GM10248 (cell line): ENCODE data around the gene DAZL.

ENCODE experiments used
- CTCF ChIA-PET: fragments of 300-600 bp; sonication (Branson Sonifier 250); formaldehyde crosslinking; extraction: SDS; loops from one replicate; lab custom pipeline; 2021; ENCODE audit warnings: antibody characterized with exemption; lab: Yijun Ruan, JAX
- POLR2A ChIA-PET: fragments of 350-650 bp; sonication (Branson Sonifier 250); formaldehyde crosslinking; extraction: SDS; loops from one replicate; lab custom pipeline; 2020; ENCODE audit warnings: antibody characterized with exemption; lab: Yijun Ruan, JAX
- DNase-seq: peaks from one replicate; pipeline ENCODE4 v3.0.0; 2012; ENCODE audit errors: extremely low spot score
- CTCF ChIP-seq: IDR thresholded peaks from 2 replicates; pipeline ENCODE4 v1.5.1; 2012; ENCODE audit warnings: mild to moderate bottlenecking, low read depth; ENCODE audit errors: extremely low read depth, missing control alignments, control extremely low read depth

Gene DAZL

GRCh38 chr3:16545413-16546185, 59.6 kb downstream of the DAZL start:
- no peak for DNase-seq
- POLR2A ChIA-PET = no interaction called here
- TF ChIP-seq CTCF = no peak
- CTCF ChIA-PET = interaction anchor here (1.1 to 1.8 kb wide), 5 partner anchors 9 to 255 kb away, joined by 3 to 9 read pairs (median 6); no protein-coding TSS in a partner anchor

GRCh38 chr3:16543242-16543864, 61.9 kb downstream of the DAZL start:
- no peak for DNase-seq
- ChIA-PET CTCF (interaction anchor here (0.8 to 1.4 kb wide), 4 partner anchors 9 to 30 kb away, joined by 3 read pairs; partner anchors contain the start of gene RFTN1), POLR2A (no interaction called here)
- TF ChIP-seq CTCF = no peak

DNA sequence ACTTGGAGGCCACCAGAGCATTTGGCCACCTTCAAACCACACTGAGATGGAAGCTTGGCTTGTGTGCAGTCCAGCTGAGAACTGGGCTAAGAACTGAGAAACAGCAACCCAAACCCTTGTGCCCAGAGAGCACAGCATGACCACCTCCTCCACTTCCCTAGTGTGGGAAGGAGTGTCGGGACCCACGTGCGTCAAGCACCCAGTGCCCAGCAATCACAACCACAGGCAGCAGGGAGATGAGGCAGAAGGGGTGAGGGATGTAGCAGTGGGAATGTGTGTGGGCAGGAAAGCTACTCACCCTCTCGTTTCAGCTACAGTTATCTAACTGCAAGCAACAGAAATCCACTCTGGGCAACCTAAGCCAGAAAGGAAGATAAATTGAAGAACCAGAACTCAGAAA, 66.7 kb downstream of the DAZL start:
- ChIA-PET POLR2A (no interaction called here), CTCF (interaction anchor here (0.8 to 5.0 kb wide), 6 partner anchors 9 to 249 kb away, joined by 3 to 40 read pairs (median 6); no protein-coding TSS in a partner anchor)
- DNase-seq = no peak
- TF ChIP-seq CTCF = no peak

- no peak for DNase-seq
- POLR2A ChIA-PET = no interaction called here
- TF ChIP-seq CTCF = no peak
- CTCF ChIA-PET = interaction anchor here (0.8 to 5.0 kb wide), 9 partner anchors 8 to 293 kb away, joined by 3 to 40 read pairs (median 4); no protein-coding TSS in a partner anchor
Measured at GRCh38 chr3:16536996-16537395, 68.2 kb downstream of the DAZL start.
